GM23338 (cell line): Measurements from ENCODE around the gene ATP1A3. TPM values are rescaled to one million over a fixed set of nuclear protein-coding genes. Genes with fewer than 3 reads are reported as not detected.

Source experiments
- ATAC-seq: fragments of 200-7000 bp; cut with Tn5 transposase; 3 replicates; pipeline ENCODE4 v1.9.1; 2020
- DNase-seq: peaks from one replicate; pipeline ENCODE4 v3.0.0-alpha.2; 2015; ENCODE audit warnings: low spot score
- H2AFZ ChIP-seq: fragments of 200-600 bp; sonication (generic); 2 replicates; pipeline ENCODE4 v1.8.0; 2016; ENCODE audit warnings: antibody characterized with exemption, mild to moderate bottlenecking, moderate library complexity
- H3F3A ChIP-seq: fragments of 200-600 bp; sonication (generic); replicated peaks from 2 replicates; pipeline ENCODE4 v1.8.0; 2017; ENCODE audit warnings: antibody characterized with exemption, mixed run types, low read depth
- H3K27ac ChIP-seq: fragments of 200-600 bp; sonication (generic); 2 replicates; pipeline ENCODE4 v1.6.1; 2016; ENCODE audit warnings: low read depth
- H3K27me3 ChIP-seq: fragments of 200-600 bp; sonication (generic); 2 replicates; pipeline ENCODE4 v1.8.0; 2016; ENCODE audit warnings: mild to moderate bottlenecking, mixed run types, moderate library complexity; ENCODE audit not compliant: insufficient read depth
- H3K36me3 ChIP-seq: fragments of 200-600 bp; sonication (generic); 2 replicates; pipeline ENCODE4 v1.8.0; 2016; ENCODE audit warnings: mild to moderate bottlenecking; ENCODE audit not compliant: insufficient read depth
- H3K4me1 ChIP-seq: fragments of 200-600 bp; sonication (generic); 2 replicates; pipeline ENCODE4 v1.8.0; 2016; ENCODE audit warnings: mild to moderate bottlenecking, moderate library complexity; ENCODE audit not compliant: insufficient read depth
- H3K4me2 ChIP-seq: fragments of 200-600 bp; sonication (generic); 2 replicates; pipeline ENCODE4 v1.7.1; 2017; ENCODE audit warnings: mixed run types
- H3K4me3 ChIP-seq: fragments of 200-600 bp; sonication (generic); 2 replicates; pipeline ENCODE4 v1.6.1; 2016; ENCODE audit warnings: mixed run types
- H3K79me2 ChIP-seq: fragments of 200-600 bp; sonication (generic); replicated peaks from 2 replicates; pipeline ENCODE4 v1.8.0; 2017; ENCODE audit warnings: mild to moderate bottlenecking; ENCODE audit not compliant: insufficient read depth
- H3K9me2 ChIP-seq: fragments of 200-600 bp; sonication (generic); 2 replicates; pipeline ENCODE4 v1.8.0; 2017; ENCODE audit not compliant: insufficient read depth
- H4K20me1 ChIP-seq: fragments of 200-600 bp; sonication (generic); replicated peaks from 2 replicates; pipeline ENCODE4 v1.8.0; 2017; ENCODE audit warnings: mild to moderate bottlenecking; ENCODE audit not compliant: insufficient read depth
- H3K27ac Mint-ChIP-seq: 2 replicates; pipeline ENCODE4 v1.8.0; 2020; ENCODE audit warnings: inconsistent platforms, mild to moderate bottlenecking, moderate library complexity, mixed read lengths
- H3K27me3 Mint-ChIP-seq: 3 replicates; pipeline ENCODE4 v1.8.0; 2022; ENCODE audit warnings: low read depth, mild to moderate bottlenecking, moderate library complexity, mixed read lengths, inconsistent platforms; ENCODE audit not compliant: insufficient read depth, poor library complexity
- H3K36me3 Mint-ChIP-seq: 3 replicates; pipeline ENCODE4 v1.8.0; 2021; ENCODE audit warnings: low read depth, mild to moderate bottlenecking, inconsistent platforms, moderate library complexity, mixed read lengths
- H3K4me1 Mint-ChIP-seq: 3 replicates; pipeline ENCODE4 v1.8.0; 2020; ENCODE audit warnings: mild to moderate bottlenecking, inconsistent platforms, mixed read lengths
- H3K4me3 Mint-ChIP-seq: 3 replicates; pipeline ENCODE4 v1.8.0; 2021; ENCODE audit warnings: moderate library complexity, mild to moderate bottlenecking, inconsistent platforms, mixed read lengths
- H3K9me3 Mint-ChIP-seq: 3 replicates; pipeline ENCODE4 v1.8.0; 2020; ENCODE audit warnings: moderate library complexity, mild to moderate bottlenecking, inconsistent platforms, mixed read lengths
- CTCF ChIP-seq, 2 experiments: fragments of 200-600 bp in 1 of 2; sonication (generic) in 1 of 2; conservative IDR thresholded peaks; 2 replicates each; pipeline versions ENCODE4 v1.5.1 to v1.6.1; 2016 to 2017; ENCODE audit warnings: antibody characterized with exemption in 2 of 2, low read depth in 2 of 2, mild to moderate bottlenecking in 2 of 2, moderate library complexity in 1 of 2
- EZH2 ChIP-seq: fragments of 200-600 bp; sonication (generic); IDR thresholded peaks from one replicate; pipeline ENCODE4 v1.8.0; 2017; ENCODE audit warnings: antibody characterized with exemption, mild to moderate bottlenecking, low read depth; ENCODE audit not compliant: unreplicated experiment
- JUNB ChIP-seq: IDR thresholded peaks from one replicate; pipeline ENCODE4 v1.6.1; 2016; ENCODE audit warnings: antibody characterized with exemption; ENCODE audit not compliant: unreplicated experiment
- polyA plus RNA-seq: library from polyadenylated mRNA; unstranded; fragments of >200 nt; fragmentation: Nextera tagmentation; extraction: Ambion mirVana; gene quantifications from 2 replicates; pipeline ENCODE4 v1.2.1, GENCODE V29; 2016
- total RNA-seq: library from RNA; depleted of rRNA; stranded (reverse); fragments of >200 nt; shearing (Covaris generic); gene quantifications from 2 replicates; pipeline ENCODE4 v1.2.3, GENCODE V29; 2014
- TF ChIP-seq, protein P1 (sequence below): IDR thresholded peaks from 2 replicates; pipeline ENCODE4 v1.6.1; 2016; ENCODE audit warnings: antibody characterized with exemption
- TF ChIP-seq, protein P2 (sequence below): IDR thresholded peaks from one replicate; pipeline ENCODE4 v1.6.1; 2018; ENCODE audit warnings: antibody characterized with exemption; ENCODE audit not compliant: unreplicated experiment

The ATP1A3 gene
- total and polyA plus RNA-seq, 2 experiments from 2014 or later = 11.5 to 37.3 TPM

DNA sequence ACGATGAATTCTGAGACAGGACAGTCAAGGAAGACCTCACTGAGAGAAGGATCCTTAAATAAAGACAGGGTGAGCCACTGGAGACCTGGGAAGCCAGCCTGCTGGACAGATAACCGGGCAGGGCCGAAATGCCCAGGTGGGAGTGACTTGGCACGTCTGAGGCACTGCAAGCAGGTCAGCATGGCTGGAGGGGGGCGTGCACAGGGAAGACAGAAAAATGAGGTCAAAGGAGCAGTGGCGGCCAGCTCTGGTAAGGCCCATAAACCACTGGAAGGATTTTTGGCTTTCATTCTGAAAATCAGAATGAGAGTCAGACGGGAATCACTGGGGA, 5.8 kb upstream of the ATP1A3 start:
- DNase-seq (no peak), ATAC-seq (no peak)
- Mint-ChIP-seq H3K36me3 (peaks cover 18% of the 10 kb centered on the region; the same call in 2 of the 3 replicates), H3K27ac (no peak overlapping the region), H3K27me3 (peaks cover 66% of the 10 kb centered on the region), H3K4me1 (peaks cover 39% of the 10 kb centered on the region), H3K4me3 (peak overlapping the region; percentile 63), H3K9me3 (no peaks in the 10 kb centered on the region)
- peaks cover 23% of the 10 kb centered on the region; the same call in 1 of the 2 replicates for H3F3A ChIP-seq
- no peak overlapping the region for H2AFZ ChIP-seq
- H3K36me3 ChIP-seq = no peaks in the 10 kb centered on the region; the same call in 1 of the 2 replicates
- no peak overlapping the region for H3K27ac ChIP-seq
- no peaks in the 10 kb centered on the region for H3K9me2 ChIP-seq
- TF ChIP-seq, protein P1, sequence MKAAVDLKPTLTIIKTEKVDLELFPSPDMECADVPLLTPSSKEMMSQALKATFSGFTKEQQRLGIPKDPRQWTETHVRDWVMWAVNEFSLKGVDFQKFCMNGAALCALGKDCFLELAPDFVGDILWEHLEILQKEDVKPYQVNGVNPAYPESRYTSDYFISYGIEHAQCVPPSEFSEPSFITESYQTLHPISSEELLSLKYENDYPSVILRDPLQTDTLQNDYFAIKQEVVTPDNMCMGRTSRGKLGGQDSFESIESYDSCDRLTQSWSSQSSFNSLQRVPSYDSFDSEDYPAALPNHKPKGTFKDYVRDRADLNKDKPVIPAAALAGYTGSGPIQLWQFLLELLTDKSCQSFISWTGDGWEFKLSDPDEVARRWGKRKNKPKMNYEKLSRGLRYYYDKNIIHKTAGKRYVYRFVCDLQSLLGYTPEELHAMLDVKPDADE = no peak
- H4K20me1 ChIP-seq = peaks cover 10% of the 10 kb centered on the region; the same call in 1 of the 2 replicates
- H3K4me1 ChIP-seq = peaks cover 13% of the 10 kb centered on the region
- peaks cover 62% of the 10 kb centered on the region for H3K27me3 ChIP-seq
- 0 out of 2 replicates have a peak overlapping the region, but pooled peaks have one; percentile 77 for H3K4me2 ChIP-seq
- no peak overlapping the region for H3K4me3 ChIP-seq
- no peaks in the 10 kb centered on the region for H3K79me2 ChIP-seq

- Histone ChIP-seq H3K4me3 (peak overlapping the region; percentile 48), H3K27ac (no peak overlapping the region)
- peak; percentile 15 for ATAC-seq
Observed at GRCh38 chr19:41999071-41999877, 5.2 kb upstream of the ATP1A3 start.

More at GRCh38 chr19:41999071-41999877, 5.2 kb upstream of the ATP1A3 start:
- peaks cover 13% of the 10 kb centered on the region for H3K4me1 ChIP-seq
- DNase-seq = peak; percentile 80
- Mint-ChIP-seq H3K4me3 (peak overlapping the region; percentile 63), H3K4me1 (peaks cover 38% of the 10 kb centered on the region), H3K27ac (no peak overlapping the region), H3K27me3 (peaks cover 70% of the 10 kb centered on the region), H3K9me3 (no peaks in the 10 kb centered on the region), H3K36me3 (peaks cover 18% of the 10 kb centered on the region; the same call in 2 of the 3 replicates)
- peaks cover 10% of the 10 kb centered on the region; the same call in 1 of the 2 replicates for H4K20me1 ChIP-seq
- peaks cover 66% of the 10 kb centered on the region for H3K27me3 ChIP-seq
- peaks cover 23% of the 10 kb centered on the region; the same call in 1 of the 2 replicates for H3F3A ChIP-seq
- TF ChIP-seq, protein P2, sequence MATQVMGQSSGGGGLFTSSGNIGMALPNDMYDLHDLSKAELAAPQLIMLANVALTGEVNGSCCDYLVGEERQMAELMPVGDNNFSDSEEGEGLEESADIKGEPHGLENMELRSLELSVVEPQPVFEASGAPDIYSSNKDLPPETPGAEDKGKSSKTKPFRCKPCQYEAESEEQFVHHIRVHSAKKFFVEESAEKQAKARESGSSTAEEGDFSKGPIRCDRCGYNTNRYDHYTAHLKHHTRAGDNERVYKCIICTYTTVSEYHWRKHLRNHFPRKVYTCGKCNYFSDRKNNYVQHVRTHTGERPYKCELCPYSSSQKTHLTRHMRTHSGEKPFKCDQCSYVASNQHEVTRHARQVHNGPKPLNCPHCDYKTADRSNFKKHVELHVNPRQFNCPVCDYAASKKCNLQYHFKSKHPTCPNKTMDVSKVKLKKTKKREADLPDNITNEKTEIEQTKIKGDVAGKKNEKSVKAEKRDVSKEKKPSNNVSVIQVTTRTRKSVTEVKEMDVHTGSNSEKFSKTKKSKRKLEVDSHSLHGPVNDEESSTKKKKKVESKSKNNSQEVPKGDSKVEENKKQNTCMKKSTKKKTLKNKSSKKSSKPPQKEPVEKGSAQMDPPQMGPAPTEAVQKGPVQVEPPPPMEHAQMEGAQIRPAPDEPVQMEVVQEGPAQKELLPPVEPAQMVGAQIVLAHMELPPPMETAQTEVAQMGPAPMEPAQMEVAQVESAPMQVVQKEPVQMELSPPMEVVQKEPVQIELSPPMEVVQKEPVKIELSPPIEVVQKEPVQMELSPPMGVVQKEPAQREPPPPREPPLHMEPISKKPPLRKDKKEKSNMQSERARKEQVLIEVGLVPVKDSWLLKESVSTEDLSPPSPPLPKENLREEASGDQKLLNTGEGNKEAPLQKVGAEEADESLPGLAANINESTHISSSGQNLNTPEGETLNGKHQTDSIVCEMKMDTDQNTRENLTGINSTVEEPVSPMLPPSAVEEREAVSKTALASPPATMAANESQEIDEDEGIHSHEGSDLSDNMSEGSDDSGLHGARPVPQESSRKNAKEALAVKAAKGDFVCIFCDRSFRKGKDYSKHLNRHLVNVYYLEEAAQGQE = no peak
- TF ChIP-seq CTCF (conservative IDR thresholded peaks at IDR 0.05; ENCODE audit: low read depth in 2 of 2) (peak in 1 of 2 experiments; percentile 31; a peak in 2 of 4 replicates), JUNB (no peak), EZH2 (peak; percentile 62)
- no peaks in the 10 kb centered on the region; the same call in 1 of the 2 replicates for H3K36me3 ChIP-seq
- H3K4me2 ChIP-seq = peak overlapping the region; percentile 77
- no peak overlapping the region for H2AFZ ChIP-seq
- H3K9me2 ChIP-seq = no peaks in the 10 kb centered on the region
- H3K79me2 ChIP-seq = no peaks in the 10 kb centered on the region
